WTC11 (cell line): ENCODE results near the gene SND1. TPM values are rescaled to one million over a fixed set of nuclear protein-coding genes. Genes with fewer than 3 reads are reported as not detected.

Experiments used
- ATAC-seq: fragments of 200-7000 bp; cut with Tn5 transposase; 2 replicates; pipeline ENCODE4 v1.10.0; 2021; ENCODE audit warnings: mild to moderate bottlenecking, moderate library complexity
- CTCF ChIA-PET: fragments of 300-600 bp; sonication (Branson Sonifier 250); formaldehyde crosslinking; loops from one replicate; lab custom pipeline; 2021; ENCODE audit warnings: antibody characterized with exemption; lab: Charles Lee
- POLR2A ChIA-PET: fragments of 350-600 bp; sonication (Branson Sonifier 250); formaldehyde crosslinking; loops from one replicate; lab custom pipeline; 2021; ENCODE audit warnings: antibody characterized with exemption; lab: Charles Lee
- DNase-seq: peaks from one replicate; pipeline ENCODE4 v3.0.0; 2021; ENCODE audit warnings: low spot score
- H3K27ac Mint-ChIP-seq: 2 replicates; pipeline ENCODE4 v1.8.0; 2021; ENCODE audit warnings: mixed read lengths
- H3K27me3 Mint-ChIP-seq: 2 replicates; pipeline ENCODE4 v1.8.0; 2021; ENCODE audit warnings: low read depth, mild to moderate bottlenecking, moderate library complexity, mixed read lengths
- H3K36me3 Mint-ChIP-seq: 2 replicates; pipeline ENCODE4 v1.8.0; 2021; ENCODE audit warnings: mixed read lengths
- H3K4me1 Mint-ChIP-seq: 2 replicates; pipeline ENCODE4 v1.8.0; 2022; ENCODE audit warnings: mixed read lengths
- H3K4me3 Mint-ChIP-seq: 2 replicates; pipeline ENCODE4 v1.8.0; 2021; ENCODE audit warnings: mild to moderate bottlenecking, moderate library complexity, mixed read lengths
- H3K9me3 Mint-ChIP-seq: 2 replicates; pipeline ENCODE4 v1.8.0; 2021; ENCODE audit warnings: mixed read lengths
- ETV6 ChIP-seq: sonication (generic); formaldehyde crosslinking; IDR thresholded peaks from 2 replicates; pipeline ENCODE4 v1.8.1; 2022; ENCODE audit warnings: mild to moderate bottlenecking, missing genetic modification reagents
- FOXJ3 ChIP-seq: sonication (generic); formaldehyde crosslinking; IDR thresholded peaks from 2 replicates; pipeline ENCODE4 v1.9.0; 2021; ENCODE audit warnings: missing genetic modification reagents, mild to moderate bottlenecking, borderline replicate concordance
- FOXP1 ChIP-seq: sonication (generic); formaldehyde crosslinking; IDR thresholded peaks from 2 replicates; pipeline ENCODE4 v1.8.0; 2022; ENCODE audit warnings: missing genetic modification reagents, mild to moderate bottlenecking, moderate library complexity, borderline replicate concordance
- HMGA2 ChIP-seq: fragments of 250-450 bp; sonication (Bioruptor Pico); IDR thresholded peaks from 2 replicates; pipeline ENCODE4 v1.4.0; 2021; ENCODE audit warnings: mild to moderate bottlenecking, moderate library complexity
- IRF2 ChIP-seq: sonication (generic); formaldehyde crosslinking; IDR thresholded peaks from 2 replicates; pipeline ENCODE4 v1.8.0; 2022; ENCODE audit warnings: low read depth, missing genetic modification reagents, borderline replicate concordance
- JUN ChIP-seq: sonication (generic); formaldehyde crosslinking; IDR thresholded peaks from 2 replicates; pipeline ENCODE4 v1.8.0; 2023; ENCODE audit warnings: mild to moderate bottlenecking, missing genetic modification reagents
- NFATC4 ChIP-seq: fragments of 250-450 bp; sonication (Bioruptor Pico); IDR thresholded peaks from 2 replicates; pipeline ENCODE4 v1.9.0; 2021; ENCODE audit warnings: mild to moderate bottlenecking
- OVOL2 ChIP-seq: fragments of 250-450 bp; sonication (Bioruptor Pico); IDR thresholded peaks from 2 replicates; pipeline ENCODE4 v1.9.0; 2021; ENCODE audit warnings: mild to moderate bottlenecking, borderline replicate concordance
- RELA ChIP-seq: sonication (generic); formaldehyde crosslinking; IDR thresholded peaks from 2 replicates; pipeline ENCODE4 v1.8.1; 2022; ENCODE audit warnings: missing genetic modification reagents, mild to moderate bottlenecking, borderline replicate concordance
- SMAD4 ChIP-seq: sonication (generic); formaldehyde crosslinking; IDR thresholded peaks from 2 replicates; pipeline ENCODE4 v1.8.0; 2022; ENCODE audit warnings: mild to moderate bottlenecking, missing genetic modification reagents
- ZNF671 ChIP-seq: fragments of 250-450 bp; sonication (Bioruptor Pico); IDR thresholded peaks from 2 replicates; pipeline ENCODE4 v1.8.0; 2021; ENCODE audit warnings: mild to moderate bottlenecking
- total RNA-seq: library from RNA; stranded (reverse); gene quantifications from 3 replicates; pipeline ENCODE4 v1.2.3, GENCODE V29; 2021
- TF ChIP-seq, protein P1 (sequence below): sonication (generic); formaldehyde crosslinking; conservative IDR thresholded peaks from 2 replicates; pipeline ENCODE4 v1.8.1; 2023; ENCODE audit warnings: mild to moderate bottlenecking, low read depth, missing genetic modification reagents, moderate library complexity
- TF ChIP-seq, protein P2 (sequence below): sonication (generic); formaldehyde crosslinking; IDR thresholded peaks from 2 replicates; pipeline ENCODE4 v1.8.1; 2022; ENCODE audit warnings: low read depth, missing genetic modification reagents, borderline replicate concordance
- TF ChIP-seq, protein P3 (sequence below): fragments of 250-450 bp; sonication (Bioruptor Pico); IDR thresholded peaks from 2 replicates; pipeline ENCODE4 v1.9.0; 2021; ENCODE audit warnings: mild to moderate bottlenecking
- TF ChIP-seq, protein P4 (sequence below): sonication (generic); formaldehyde crosslinking; IDR thresholded peaks from 2 replicates; pipeline ENCODE4 v1.8.0; 2022; ENCODE audit warnings: mild to moderate bottlenecking, missing genetic modification reagents
- TF ChIP-seq, protein P5 (sequence below): sonication (generic); formaldehyde crosslinking; IDR thresholded peaks from 2 replicates; pipeline ENCODE4 v1.8.0; 2022; ENCODE audit warnings: mild to moderate bottlenecking, missing genetic modification reagents
- TF ChIP-seq, protein P6 (sequence below): sonication (generic); formaldehyde crosslinking; IDR thresholded peaks from 2 replicates; pipeline ENCODE4 v1.8.1; 2023; ENCODE audit warnings: mild to moderate bottlenecking, missing genetic modification reagents, borderline replicate concordance
- TF ChIP-seq, protein P7 (sequence below): fragments of 250-450 bp; sonication (Bioruptor Pico); conservative IDR thresholded peaks from 2 replicates; pipeline ENCODE4 v1.9.0; 2021; ENCODE audit warnings: mild to moderate bottlenecking
- TF ChIP-seq, protein P8 (sequence below): sonication (generic); formaldehyde crosslinking; IDR thresholded peaks from 2 replicates; pipeline ENCODE4 v1.8.0; 2022; ENCODE audit warnings: mild to moderate bottlenecking, missing genetic modification reagents
- TF ChIP-seq, protein P9 (sequence below): fragments of 250-450 bp; sonication (Bioruptor Pico); IDR thresholded peaks from 2 replicates; pipeline ENCODE4 v1.9.0; 2021; ENCODE audit warnings: moderate library complexity, mild to moderate bottlenecking, inconsistent platforms, borderline replicate concordance

The SND1 gene
- total RNA-seq, 1 experiment from 2014 or later, result 261 TPM

DNA sequence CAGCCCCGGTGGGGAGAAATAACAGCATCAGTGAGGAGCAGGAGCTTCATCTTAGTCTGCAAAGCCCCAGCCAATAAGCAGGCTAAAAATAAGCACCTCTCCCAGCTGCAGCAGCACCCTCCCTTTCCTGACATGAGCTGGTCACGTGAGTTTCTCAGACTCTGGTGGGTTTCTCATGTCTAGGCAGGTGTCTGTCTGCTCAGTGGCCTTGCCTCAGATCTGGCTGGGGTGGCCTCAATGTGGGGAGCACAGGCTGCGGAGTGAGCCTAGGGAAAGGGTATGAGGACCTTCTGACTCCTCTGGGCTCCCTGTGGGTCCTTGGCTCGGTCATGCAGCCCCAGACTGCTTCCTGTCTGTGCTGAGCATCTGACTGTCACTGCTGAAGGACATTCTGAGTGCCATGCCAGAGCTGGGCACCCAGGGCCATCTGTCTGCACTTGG, 460.8 kb downstream of the SND1 start (continued):
- TF ChIP-seq, protein P1, sequence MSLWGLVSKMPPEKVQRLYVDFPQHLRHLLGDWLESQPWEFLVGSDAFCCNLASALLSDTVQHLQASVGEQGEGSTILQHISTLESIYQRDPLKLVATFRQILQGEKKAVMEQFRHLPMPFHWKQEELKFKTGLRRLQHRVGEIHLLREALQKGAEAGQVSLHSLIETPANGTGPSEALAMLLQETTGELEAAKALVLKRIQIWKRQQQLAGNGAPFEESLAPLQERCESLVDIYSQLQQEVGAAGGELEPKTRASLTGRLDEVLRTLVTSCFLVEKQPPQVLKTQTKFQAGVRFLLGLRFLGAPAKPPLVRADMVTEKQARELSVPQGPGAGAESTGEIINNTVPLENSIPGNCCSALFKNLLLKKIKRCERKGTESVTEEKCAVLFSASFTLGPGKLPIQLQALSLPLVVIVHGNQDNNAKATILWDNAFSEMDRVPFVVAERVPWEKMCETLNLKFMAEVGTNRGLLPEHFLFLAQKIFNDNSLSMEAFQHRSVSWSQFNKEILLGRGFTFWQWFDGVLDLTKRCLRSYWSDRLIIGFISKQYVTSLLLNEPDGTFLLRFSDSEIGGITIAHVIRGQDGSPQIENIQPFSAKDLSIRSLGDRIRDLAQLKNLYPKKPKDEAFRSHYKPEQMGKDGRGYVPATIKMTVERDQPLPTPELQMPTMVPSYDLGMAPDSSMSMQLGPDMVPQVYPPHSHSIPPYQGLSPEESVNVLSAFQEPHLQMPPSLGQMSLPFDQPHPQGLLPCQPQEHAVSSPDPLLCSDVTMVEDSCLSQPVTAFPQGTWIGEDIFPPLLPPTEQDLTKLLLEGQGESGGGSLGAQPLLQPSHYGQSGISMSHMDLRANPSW, result no peak
- TF ChIP-seq FOXJ3 (no peak), OVOL2 (CRISPR knock-in tag) (no peak), RELA (CRISPR knock-in tag) (no peak)
- TF ChIP-seq, protein P2, sequence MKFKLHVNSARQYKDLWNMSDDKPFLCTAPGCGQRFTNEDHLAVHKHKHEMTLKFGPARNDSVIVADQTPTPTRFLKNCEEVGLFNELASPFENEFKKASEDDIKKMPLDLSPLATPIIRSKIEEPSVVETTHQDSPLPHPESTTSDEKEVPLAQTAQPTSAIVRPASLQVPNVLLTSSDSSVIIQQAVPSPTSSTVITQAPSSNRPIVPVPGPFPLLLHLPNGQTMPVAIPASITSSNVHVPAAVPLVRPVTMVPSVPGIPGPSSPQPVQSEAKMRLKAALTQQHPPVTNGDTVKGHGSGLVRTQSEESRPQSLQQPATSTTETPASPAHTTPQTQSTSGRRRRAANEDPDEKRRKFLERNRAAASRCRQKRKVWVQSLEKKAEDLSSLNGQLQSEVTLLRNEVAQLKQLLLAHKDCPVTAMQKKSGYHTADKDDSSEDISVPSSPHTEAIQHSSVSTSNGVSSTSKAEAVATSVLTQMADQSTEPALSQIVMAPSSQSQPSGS (CRISPR knock-in tag), result no peak
- TF ChIP-seq, protein P3, sequence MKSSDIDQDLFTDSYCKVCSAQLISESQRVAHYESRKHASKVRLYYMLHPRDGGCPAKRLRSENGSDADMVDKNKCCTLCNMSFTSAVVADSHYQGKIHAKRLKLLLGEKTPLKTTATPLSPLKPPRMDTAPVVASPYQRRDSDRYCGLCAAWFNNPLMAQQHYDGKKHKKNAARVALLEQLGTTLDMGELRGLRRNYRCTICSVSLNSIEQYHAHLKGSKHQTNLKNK (CRISPR knock-in tag), result no peak
- TF ChIP-seq, protein P4, sequence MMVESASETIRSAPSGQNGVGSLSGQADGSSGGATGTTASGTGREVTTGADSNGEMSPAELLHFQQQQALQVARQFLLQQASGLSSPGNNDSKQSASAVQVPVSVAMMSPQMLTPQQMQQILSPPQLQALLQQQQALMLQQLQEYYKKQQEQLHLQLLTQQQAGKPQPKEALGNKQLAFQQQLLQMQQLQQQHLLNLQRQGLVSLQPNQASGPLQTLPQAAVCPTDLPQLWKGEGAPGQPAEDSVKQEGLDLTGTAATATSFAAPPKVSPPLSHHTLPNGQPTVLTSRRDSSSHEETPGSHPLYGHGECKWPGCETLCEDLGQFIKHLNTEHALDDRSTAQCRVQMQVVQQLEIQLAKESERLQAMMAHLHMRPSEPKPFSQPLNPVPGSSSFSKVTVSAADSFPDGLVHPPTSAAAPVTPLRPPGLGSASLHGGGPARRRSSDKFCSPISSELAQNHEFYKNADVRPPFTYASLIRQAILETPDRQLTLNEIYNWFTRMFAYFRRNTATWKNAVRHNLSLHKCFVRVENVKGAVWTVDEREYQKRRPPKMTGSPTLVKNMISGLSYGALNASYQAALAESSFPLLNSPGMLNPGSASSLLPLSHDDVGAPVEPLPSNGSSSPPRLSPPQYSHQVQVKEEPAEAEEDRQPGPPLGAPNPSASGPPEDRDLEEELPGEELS (CRISPR knock-in tag), result no peak
- TF ChIP-seq, protein P5, sequence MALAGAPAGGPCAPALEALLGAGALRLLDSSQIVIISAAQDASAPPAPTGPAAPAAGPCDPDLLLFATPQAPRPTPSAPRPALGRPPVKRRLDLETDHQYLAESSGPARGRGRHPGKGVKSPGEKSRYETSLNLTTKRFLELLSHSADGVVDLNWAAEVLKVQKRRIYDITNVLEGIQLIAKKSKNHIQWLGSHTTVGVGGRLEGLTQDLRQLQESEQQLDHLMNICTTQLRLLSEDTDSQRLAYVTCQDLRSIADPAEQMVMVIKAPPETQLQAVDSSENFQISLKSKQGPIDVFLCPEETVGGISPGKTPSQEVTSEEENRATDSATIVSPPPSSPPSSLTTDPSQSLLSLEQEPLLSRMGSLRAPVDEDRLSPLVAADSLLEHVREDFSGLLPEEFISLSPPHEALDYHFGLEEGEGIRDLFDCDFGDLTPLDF (CRISPR knock-in tag), result no peak

DNA sequence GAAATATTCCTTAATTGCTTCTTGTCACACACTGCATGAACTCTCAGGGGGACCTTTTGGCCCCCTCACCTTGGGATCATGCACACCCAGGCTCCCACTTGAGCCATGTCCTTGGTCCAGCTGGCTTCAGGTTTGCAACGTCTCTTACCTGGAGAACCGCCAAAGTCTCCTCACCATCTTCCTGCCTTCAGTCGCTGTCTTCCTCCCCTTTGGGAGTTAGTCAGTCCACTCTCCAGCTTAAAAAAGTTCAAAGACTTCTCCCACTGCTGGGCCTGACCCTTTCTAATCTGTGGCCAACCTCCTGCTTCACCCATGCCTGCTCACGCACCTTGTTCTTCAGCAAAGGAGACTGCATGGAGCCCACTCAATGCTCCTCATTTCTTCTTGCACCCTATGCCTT, 461.8 kb downstream of the SND1 start:
- H3K4me1 Mint-ChIP-seq, result peaks cover 6% of the 10 kb centered on the region
- CTCF ChIA-PET, result no interaction called here
- H3K27ac Mint-ChIP-seq, result no peak overlapping the region
- H3K27me3 Mint-ChIP-seq, result peaks cover 39% of the 10 kb centered on the region
- DNase-seq (no peak), ATAC-seq (no peak)
- TF ChIP-seq, protein P6, sequence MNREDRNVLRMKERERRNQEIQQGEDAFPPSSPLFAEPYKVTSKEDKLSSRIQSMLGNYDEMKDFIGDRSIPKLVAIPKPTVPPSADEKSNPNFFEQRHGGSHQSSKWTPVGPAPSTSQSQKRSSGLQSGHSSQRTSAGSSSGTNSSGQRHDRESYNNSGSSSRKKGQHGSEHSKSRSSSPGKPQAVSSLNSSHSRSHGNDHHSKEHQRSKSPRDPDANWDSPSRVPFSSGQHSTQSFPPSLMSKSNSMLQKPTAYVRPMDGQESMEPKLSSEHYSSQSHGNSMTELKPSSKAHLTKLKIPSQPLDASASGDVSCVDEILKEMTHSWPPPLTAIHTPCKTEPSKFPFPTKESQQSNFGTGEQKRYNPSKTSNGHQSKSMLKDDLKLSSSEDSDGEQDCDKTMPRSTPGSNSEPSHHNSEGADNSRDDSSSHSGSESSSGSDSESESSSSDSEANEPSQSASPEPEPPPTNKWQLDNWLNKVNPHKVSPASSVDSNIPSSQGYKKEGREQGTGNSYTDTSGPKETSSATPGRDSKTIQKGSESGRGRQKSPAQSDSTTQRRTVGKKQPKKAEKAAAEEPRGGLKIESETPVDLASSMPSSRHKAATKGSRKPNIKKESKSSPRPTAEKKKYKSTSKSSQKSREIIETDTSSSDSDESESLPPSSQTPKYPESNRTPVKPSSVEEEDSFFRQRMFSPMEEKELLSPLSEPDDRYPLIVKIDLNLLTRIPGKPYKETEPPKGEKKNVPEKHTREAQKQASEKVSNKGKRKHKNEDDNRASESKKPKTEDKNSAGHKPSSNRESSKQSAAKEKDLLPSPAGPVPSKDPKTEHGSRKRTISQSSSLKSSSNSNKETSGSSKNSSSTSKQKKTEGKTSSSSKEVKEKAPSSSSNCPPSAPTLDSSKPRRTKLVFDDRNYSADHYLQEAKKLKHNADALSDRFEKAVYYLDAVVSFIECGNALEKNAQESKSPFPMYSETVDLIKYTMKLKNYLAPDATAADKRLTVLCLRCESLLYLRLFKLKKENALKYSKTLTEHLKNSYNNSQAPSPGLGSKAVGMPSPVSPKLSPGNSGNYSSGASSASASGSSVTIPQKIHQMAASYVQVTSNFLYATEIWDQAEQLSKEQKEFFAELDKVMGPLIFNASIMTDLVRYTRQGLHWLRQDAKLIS (CRISPR knock-in tag), result no peak
- TF ChIP-seq NFATC4 (no peak), SMAD4 (no peak), ZNF671 (no peak), IRF2 (CRISPR knock-in tag) (no peak), JUN (no peak), FOXJ3 (no peak), HMGA2 (CRISPR knock-in tag) (no peak), ETV6 (CRISPR knock-in tag) (no peak), FOXP1 (CRISPR knock-in tag) (no peak)
- TF ChIP-seq, protein P7, sequence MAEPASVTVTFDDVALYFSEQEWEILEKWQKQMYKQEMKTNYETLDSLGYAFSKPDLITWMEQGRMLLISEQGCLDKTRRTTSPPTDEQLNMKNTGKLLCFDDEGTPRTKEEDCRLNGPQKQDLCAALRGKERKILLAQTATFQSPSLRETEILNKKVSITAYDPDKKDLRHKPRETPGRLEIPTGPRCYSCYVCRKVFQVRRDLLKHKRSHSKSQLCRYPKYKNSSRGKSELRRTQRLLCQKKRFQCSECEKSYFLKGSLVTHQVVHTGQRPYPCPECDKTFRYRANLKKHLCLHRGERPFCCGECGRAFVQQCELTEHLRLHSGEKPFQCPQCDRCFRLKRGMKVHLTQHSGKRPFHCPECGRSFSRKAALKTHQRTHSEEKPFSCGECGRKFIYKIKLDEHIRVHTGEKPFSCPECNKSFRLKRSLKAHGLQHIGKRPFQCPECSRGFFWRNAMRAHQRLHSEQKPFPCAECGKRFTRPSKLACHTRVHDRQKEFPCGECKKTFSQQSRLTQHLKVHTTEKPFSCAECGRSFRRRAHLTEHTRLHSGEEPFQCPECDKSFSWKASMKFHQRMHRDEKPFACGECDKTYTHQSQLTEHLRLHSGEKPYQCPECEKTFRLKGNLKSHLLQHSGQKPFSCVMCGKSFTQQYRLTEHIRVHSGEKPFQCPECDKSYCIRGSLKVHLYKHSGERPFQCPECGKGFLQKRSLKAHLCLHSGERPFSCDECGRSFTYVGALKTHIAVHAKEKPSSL (CRISPR knock-in tag), result no peak
- TF ChIP-seq, protein P8, sequence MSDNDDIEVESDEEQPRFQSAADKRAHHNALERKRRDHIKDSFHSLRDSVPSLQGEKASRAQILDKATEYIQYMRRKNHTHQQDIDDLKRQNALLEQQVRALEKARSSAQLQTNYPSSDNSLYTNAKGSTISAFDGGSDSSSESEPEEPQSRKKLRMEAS (CRISPR knock-in tag), result no peak
- TF ChIP-seq, protein P9, sequence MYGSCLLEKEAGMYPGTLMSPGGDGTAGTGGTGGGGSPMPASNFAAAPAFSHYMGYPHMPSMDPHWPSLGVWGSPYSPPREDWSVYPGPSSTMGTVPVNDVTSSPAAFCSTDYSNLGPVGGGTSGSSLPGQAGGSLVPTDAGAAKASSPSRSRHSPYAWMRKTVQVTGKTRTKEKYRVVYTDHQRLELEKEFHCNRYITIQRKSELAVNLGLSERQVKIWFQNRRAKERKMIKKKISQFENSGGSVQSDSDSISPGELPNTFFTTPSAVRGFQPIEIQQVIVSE (CRISPR knock-in tag), result no peak
- H3K4me3 Mint-ChIP-seq, result no peak overlapping the region
- POLR2A ChIA-PET, result no interaction called here
- H3K36me3 Mint-ChIP-seq, result no peaks in the 10 kb centered on the region
- H3K9me3 Mint-ChIP-seq, result no peaks in the 10 kb centered on the region
